Non-pigmented ciliary epithelial cell (primary cell): ENCODE results near the gene AUTS2.

Experiments
- DNase-seq: peaks from one replicate; pipeline ENCODE4 v3.0.0-alpha.2; 2010; ENCODE audit warnings: low read depth

Gene AUTS2

DNA sequence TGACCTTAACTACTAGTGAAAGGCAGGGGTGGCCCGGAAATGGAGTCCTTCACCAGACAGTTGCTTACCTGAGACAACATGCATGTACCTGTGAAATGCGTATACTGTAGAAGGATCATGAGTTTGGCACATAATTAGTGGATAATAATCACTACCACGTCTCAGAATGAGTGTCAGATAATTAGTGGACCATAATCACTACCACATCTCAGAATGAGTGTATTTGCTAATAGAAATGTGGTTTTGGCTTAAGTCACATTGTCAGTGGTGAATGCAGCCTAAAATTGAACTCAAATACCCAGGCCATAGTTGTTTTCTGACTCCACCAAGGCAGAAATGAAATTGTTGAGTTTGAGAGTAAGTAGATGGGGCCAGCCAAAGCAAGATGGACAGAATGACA is 1065.4 kb downstream of the AUTS2 start:
- DNase-seq: no peak

GRCh38 chr7:70665997-70666396 is 1067.7 kb downstream of the AUTS2 start:
- DNase-seq: no peak

DNA sequence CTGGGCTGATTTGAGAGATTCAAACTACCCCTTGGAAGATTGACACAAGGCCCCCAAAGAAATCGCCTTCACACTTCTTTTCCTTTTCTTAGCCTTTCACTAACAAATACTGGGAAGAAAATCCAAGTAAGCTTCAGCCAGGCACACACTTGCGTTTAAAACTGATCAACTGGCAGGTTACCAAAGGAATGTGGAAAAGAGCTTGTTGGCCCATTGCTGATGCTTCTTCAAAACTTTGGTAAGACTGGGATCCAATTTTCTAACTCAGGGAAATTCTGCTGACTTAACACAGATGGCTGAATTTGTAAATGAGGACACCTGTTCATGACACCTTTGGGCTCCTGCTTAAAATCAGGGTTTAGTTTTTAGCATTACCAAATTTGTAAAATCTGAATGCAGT is 1069.1 kb downstream of the AUTS2 start:
- DNase-seq: no peak

- no peak for DNase-seq
These were observed 1070.5 kb downstream of the AUTS2 start for GRCh38 chr7:70668606-70669358.

GRCh38 chr7:70669854-70670253 is 1071.6 kb downstream of the AUTS2 start:
- no peak for DNase-seq

GRCh38 chr7:70670288-70670687 is 1072.0 kb downstream of the AUTS2 start:
- DNase-seq: no peak

DNA sequence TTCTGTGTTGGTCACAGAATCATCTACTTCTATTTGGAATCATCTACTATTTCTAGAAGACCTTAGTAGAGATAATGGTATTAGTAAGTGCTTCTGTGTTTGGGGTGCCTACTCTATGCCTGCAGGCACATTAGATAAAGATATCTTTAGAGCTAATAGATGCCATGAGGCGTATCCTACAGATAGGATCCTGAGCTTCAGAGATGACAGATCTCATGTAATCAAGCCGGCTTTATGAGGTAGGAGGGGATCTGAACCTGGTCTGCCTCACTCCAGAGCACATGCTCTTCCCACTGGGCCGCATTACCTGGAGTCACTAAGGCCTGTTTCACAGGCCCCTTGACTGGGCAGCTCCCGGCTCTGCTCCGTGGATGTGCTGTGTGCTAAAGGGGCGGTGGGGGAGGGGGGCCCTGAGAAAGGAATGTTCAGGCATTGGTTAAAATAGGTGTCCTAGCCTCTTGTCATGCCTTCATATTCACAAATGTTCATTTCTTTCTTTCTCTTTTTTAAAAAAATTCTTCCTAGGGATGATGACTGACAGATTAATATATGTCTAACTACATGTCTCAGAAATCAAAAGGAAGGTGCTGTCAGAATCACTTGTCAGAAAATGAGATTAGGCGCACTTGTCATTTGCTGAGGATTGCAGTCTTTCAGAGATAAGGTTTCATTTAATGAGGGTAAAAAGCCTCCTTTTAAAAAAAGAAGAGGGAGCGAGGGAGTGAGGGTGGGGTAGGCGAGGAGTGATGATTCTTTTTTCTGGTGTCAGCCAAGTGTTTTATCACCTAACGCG is 1075.7 kb downstream of the AUTS2 start:
- no peak for DNase-seq

DNA sequence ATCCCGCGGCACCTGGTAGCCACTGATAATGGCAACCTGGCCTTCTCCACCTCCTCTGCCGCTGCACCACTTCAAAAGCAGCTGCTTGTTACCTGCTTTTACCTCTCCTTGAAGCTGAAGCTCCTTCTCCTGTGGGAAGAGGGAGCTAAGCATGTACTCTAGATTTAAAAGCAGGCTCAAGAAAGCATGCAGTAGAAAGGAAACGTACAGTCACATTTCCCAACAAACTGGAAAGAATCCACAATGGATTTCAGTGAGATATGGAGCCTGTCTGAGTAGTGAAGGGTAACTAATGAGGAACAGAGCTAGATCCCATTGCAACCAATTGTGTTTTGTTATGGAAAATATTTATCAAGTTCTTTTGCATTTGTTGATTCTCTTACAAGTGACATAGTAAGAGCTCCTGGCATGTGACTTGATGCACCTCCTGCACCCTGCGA is 1076.3 kb downstream of the AUTS2 start:
- no peak for DNase-seq

- no peak for DNase-seq
These were observed 1078.0 kb downstream of the AUTS2 start for GRCh38 chr7:70676243-70676642.

- DNase-seq: no peak
These were observed 1080.5 kb downstream of the AUTS2 start for GRCh38 chr7:70678621-70679251.

DNA sequence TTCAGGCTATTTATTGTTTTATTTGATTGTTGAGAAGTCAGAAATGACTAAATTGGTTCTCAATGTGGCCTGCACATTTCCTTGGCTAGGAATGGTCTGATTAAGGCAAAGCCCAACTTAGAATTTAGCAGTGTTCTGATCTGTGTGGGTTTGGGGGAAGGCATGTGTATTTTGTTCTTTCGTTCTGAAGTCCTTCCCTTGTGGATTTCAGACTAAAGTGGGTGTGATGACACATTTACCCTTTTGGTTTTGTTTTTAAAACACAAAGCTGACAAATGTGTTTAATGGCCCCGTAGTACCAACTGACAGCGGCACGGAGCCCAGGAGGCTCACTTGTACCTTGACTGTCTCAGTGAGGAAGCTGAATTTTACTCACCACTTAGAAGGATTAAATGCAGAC is 1081.4 kb downstream of the AUTS2 start:
- no peak for DNase-seq

GRCh38 chr7:70680306-70680705 is 1082.0 kb downstream of the AUTS2 start:
- DNase-seq: no peak

- DNase-seq: no peak
These were observed 1082.6 kb downstream of the AUTS2 start for GRCh38 chr7:70680743-70681468.

GRCh38 chr7:70681469-70682350 is 1083.4 kb downstream of the AUTS2 start:
- no peak for DNase-seq

DNA sequence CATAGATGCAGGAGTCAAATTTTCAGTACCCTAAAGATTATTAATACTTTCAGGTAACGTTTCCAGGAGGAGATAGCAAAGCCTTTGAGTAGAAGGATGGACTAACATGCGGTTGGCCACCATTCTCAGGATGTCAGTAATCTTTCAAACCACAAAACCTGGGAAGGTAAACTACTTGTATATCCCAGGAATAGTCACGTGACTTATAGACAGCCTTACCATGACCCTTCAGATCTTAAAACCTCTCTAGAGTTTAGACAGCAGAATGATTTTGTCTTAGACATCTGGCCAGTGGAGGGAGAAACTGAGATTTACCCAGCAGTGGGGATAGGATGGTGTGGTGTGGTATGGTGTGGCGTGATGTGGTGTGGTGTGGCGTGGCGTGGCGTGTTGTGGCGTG is 1085.9 kb downstream of the AUTS2 start:
- DNase-seq: no peak

GRCh38 chr7:70693321-70693685 is 1095.0 kb downstream of the AUTS2 start:
- DNase-seq: no peak

DNA sequence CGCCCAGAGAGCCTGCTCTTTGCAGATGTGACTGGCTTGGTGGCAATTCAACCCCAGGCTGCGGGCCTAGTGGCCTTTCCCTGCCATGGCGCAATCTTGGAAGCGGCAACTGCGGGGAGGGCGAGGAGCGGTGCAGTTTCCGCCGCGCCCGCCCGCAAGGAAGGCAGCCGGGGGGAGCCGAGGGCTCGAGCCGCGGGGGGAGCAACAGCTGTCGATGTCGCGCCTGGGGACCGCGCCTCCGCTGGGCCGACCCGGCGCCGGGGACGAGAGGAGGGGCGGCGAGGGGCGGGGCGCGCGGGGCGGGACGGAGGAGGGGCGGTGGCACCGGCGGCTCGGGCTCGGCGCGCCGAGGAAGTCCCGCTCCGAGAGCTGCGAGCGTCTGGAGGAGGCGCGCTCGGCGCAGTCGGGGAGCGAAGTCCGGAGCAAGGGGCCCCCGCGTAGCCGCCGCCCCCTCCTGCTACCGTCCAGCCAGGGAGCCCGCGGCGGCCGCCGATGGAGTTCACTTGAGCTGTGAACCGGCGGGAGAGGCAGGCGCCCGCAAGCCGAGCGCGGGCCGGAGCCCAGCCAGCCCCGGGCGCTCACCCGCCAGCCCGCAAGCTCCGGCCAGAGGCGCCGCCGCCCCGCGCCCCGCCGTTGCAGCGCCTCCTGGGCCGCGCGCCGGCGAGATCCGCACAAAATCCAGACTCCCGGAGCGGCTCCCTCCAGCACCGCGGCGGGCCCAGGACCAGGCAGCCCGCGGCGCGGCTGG is 1095.6 kb downstream of the AUTS2 start:
- DNase-seq: no peak

GRCh38 chr7:70694434-70694970 is 1096.2 kb downstream of the AUTS2 start:
- no peak for DNase-seq

- DNase-seq: no peak
These were observed 1096.9 kb downstream of the AUTS2 start for GRCh38 chr7:70694971-70695794.

- no peak for DNase-seq
These were observed 1097.5 kb downstream of the AUTS2 start for GRCh38 chr7:70695795-70696083.
